Measurements from ENCODE around the gene MTMR10.

The MTMR10 gene

DNA sequence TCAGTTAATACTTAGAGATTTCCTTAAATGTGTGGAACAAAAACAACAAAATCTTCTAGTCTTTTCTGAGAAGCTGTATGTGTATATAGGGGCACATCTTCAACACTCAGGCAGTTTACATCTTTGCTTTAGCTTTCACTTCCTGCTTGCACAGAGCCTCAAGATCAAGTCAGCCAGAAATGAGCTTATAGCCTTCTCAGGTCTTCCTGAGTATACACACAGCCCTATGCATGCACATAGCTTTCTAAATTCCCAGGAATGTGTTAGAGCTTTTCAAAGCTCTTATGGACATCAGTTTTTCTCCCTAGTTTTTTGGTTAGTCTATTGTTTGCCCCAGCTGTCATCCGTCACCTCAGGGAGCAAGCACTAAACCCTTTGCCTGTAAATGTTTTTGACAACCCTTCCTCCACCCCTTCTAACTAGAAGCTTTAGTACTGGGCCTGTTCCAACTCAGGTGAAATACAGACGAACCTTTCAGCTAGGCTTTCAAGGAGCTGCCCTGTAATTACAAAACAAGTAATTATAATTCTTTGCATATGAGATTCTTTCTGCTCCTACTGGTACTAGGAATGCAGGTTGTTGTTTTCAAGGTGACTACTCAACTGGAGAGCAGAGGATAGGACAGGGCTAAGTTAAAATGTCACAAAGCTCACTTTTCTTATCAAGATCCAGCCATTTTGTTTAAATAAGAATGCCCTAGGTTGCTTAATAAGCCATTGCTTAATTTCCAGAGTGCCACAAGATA is 22.6 kb upstream of the MTMR10 start:
- DNase-seq (ENCODE audit: low read depth, low spot score), result no peak

DNA sequence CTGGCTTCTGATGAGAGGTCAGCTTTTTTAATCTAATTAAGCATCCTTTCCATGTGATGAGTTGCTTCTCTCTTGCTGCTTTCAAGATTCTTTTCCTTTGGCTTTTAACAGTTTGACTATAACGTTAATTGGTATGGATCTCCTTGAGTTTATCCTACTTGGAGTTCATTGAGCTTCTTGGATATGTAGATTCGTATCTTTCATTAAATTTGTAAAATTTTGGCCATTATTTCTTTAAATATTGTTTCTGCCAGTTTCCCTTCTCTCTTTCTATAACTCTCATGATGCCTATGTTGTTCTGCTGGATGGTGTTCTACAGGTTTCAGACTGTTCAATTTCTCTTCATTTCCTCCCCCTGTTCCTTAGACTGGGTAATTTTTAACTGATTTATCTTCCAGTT is 21.0 kb upstream of the MTMR10 start:
- no peak for DNase-seq (ENCODE audit: low read depth, low spot score)

- DNase-seq (ENCODE audit: low read depth, low spot score), result no peak
Measured at GRCh38 chr15:31010036-31010435, 18.6 kb upstream of the MTMR10 start.

DNA sequence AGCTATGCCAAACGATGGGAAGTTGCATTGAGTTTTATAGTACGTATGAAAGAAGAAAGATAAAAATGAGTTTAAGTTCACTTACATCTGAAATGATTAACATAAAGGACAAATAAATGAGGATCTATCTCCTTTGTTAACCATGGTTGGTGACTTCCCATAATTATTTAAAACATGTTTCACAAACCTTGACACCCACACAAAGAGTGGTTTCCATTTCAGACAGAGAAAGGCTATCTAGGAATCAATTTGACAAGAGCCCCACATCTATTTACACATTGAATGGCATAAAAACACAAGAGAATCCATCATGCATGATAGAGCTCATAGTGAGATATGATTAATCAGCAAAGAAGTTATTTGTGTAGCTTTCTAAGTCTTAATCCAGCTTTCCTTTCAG is 14.2 kb upstream of the MTMR10 start:
- DNase-seq (ENCODE audit: low read depth, low spot score), result no peak

DNA sequence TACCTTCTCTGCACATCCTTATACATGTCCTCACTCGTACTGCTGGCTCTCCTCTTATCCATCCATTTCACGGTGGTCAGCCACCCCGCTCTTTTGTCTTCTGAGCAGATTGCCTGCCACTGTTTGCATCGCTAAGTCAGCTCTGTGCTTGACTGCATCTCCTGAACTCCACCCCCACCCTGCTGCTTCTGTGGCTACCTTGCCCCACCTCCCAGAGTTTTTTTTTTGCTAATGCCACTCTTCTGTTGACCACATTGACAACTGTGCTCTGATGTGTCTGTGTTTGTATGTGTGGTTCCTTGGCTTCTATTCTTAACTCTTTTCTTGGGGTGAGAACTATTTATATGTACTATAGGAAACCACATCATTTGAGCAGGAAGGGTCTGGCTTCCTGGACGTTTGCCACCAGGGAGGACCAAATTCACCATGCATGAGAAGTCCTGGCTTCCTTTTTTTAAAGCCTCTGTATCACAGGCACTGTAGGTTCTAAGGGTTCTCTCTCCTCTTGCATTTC is 12.8 kb upstream of the MTMR10 start:
- no peak for DNase-seq (ENCODE audit: low read depth, low spot score)

DNA sequence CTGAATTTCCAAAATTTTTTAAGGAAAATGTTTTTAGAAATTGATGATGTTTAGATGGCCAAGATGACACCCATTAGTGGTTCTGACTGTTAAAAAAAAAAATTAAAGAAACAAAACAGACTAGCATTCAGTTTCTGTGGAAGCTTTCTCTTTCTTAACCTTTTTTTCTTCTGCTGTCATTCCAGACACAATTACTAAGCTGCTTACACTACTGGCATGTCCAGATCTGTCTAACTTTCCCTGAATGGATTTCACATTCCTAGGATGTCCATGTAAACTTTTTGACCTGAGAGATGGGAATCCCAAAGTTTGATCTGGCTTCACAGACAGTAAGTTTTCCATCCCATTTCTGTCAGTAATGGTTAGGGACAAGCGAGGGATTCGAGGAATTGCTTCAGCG is 10.3 kb upstream of the MTMR10 start:
- DNase-seq (ENCODE audit: low read depth, low spot score), result no peak

- DNase-seq (ENCODE audit: low read depth, low spot score), result no peak
Measured at GRCh38 chr15:30999729-31000128, 8.3 kb upstream of the MTMR10 start.

GRCh38 chr15:30997270-30997669 is 5.8 kb upstream of the MTMR10 start:
- no peak for DNase-seq (ENCODE audit: low read depth, low spot score)

DNA sequence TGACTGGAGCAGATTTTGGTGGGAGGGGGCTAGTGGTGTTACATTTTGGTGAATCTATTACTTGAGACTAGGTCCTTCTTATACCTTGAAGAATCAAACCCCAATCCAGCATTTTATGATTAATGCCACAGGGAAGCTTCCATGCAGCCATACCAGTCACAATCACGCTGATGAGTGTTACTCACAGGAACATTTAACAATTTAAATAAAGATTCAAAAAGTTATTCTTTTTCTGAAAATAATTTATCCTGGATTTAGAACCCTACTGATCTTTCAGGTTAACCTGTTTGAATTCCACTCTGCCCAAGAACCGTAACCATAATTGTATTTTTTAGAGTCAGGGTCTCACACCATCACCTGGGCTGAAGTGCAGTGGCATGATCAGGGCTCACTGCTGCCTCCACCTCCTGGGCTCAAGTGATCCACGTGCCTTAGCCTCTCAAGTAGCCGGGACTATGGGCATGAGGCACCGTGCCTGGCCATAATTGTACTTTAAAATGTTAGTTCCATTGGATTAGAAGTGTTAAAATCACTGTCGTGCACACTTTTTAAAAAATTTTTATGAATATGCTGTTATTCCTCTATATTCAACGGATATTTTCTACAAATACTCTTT is 929 bp upstream of the MTMR10 start:
- no peak for DNase-seq (ENCODE audit: low read depth, low spot score)

DNA sequence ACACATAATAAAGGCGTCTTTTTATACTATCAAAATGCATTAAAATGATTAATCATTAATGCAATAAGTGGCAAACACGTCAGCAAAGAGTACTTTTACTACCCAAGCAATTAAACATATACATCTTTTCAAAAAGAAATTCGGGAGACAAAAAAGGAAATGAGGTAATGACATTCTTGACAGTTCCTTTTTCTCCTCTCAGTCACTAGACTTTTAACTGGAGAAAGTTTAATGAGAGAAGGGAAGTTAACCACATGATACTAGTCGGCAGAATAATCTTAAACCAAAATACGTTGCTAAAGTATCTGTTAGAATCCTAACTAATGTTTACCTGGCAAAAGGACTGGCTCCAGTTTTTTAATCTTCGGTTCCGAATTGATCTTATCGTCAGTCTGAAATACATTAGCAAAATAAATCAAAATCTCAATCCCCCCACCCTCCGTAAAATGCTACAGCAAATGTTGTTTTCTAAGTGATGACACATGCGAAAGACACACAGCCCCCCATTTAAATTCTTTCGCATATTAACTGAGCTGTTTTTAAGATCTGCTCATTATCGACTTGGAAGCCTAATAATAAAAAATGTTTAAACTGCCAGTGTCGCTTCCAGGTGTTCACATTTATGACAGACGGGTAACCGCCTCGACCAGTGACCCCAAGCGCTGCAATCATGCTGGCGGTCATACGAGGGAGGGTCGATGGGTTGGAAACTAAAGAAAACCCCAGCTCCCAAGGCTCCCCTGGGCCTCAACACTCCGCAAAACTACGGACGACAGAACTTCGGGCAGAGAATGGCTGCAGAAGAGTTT is 778 bp downstream of the MTMR10 start:
- DNase-seq (ENCODE audit: low read depth, low spot score), result peak; percentile 32

DNA sequence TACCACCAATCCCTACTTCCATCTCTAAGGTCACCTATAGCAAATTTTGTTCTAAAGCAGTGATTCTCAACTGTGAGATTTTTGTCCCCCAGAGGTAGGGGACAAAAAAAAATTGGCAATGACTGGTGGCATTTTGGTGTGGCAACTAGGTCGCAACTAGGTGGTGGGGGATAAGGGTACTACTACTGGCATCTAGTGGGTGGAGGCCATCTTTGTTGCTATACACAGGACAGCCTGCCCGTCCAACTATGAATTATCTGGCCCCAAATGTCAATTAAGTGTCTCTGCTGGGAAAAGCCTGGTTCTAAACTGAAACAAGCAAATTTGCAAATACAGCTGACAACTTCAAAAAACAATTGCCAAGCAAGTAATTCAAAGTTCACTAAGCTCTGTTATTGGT is 1.4 kb downstream of the MTMR10 start:
- DNase-seq (ENCODE audit: low read depth, low spot score), result no peak

- no peak for DNase-seq (ENCODE audit: low read depth, low spot score)
Measured at GRCh38 chr15:30985081-30985531, 6.3 kb downstream of the MTMR10 start.

- no peak for DNase-seq (ENCODE audit: low read depth, low spot score)
Measured at GRCh38 chr15:30984542-30984941, 6.9 kb downstream of the MTMR10 start.

GRCh38 chr15:30984118-30984517 is 7.3 kb downstream of the MTMR10 start:
- no peak for DNase-seq (ENCODE audit: low read depth, low spot score)

DNA sequence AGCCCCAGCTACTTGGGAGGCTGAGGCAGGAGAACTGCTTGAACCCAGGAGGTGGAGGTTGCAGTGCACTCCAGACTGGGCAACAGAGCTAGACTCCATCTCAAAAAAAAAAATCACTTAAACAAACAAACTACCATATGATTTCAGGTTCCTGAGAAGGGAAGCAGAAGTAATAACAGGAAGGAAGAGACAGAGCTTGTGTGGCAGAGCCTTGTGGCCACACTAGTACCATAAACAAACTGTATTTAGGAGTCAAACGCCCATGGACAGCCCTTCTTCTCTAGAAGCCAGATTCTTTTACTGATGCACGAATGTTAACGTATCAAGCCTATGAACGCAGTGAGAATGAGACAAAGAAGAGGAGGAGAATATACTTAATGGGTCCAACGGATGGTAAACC is 12.0 kb downstream of the MTMR10 start:
- no peak for DNase-seq (ENCODE audit: low read depth, low spot score)

DNA sequence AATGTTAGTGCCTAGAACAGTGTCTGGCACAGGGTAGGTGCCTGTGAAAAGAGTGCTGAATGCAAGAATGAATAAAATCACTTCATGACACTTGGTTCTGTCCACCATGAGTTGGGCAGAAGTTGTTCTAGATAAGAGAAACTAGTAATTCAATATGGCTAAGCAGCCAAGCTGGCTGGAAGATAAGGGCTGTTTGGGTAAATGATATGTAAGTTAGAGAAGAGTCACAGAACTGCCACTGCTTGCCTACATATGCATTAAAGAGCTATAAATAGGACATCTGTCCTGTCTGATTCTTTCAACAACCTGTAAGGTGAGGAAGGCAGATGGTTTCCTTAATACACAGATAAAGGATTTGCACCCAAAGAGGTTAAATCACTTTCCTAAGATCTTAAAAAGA is 13.1 kb downstream of the MTMR10 start:
- DNase-seq (ENCODE audit: low read depth, low spot score), result no peak

- no peak for DNase-seq (ENCODE audit: low read depth, low spot score)
Measured at GRCh38 chr15:30974112-30974511, 17.3 kb downstream of the MTMR10 start.

GRCh38 chr15:30973379-30973778 is 18.0 kb downstream of the MTMR10 start:
- no peak for DNase-seq (ENCODE audit: low read depth, low spot score)

- no peak for DNase-seq (ENCODE audit: low read depth, low spot score)
Measured at GRCh38 chr15:30969724-30970123, 21.7 kb downstream of the MTMR10 start.

- no peak for DNase-seq (ENCODE audit: low read depth, low spot score)
Measured at GRCh38 chr15:30963681-30964080, 27.7 kb downstream of the MTMR10 start.

- no peak for DNase-seq (ENCODE audit: low read depth, low spot score)
Measured at GRCh38 chr15:30962659-30963058, 28.8 kb downstream of the MTMR10 start.

DNA sequence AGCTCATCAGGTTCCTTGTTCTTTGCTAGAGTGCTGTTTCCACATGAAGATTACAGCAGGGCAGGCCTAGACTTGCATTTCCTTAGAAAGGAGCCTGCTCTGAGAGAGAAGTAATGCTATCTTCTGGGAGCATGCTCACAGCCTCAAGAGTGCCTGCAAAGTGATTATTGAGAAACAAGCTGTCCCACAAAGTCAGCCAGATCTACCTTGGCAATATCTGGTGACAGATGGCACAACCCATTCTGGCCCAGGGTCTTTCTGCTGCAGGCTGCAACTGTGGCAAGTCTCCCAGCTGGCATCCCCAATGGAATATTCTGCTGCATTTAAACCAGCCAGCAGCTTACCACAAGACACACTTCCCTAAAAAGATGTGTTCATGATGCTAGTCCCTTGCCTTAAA is 29.3 kb downstream of the MTMR10 start:
- no peak for DNase-seq (ENCODE audit: low read depth, low spot score)

All from smooth muscle cell of the brain vasculature (primary cell).